HK-2 (cell line): Measurements from ENCODE around the gene DNAJB14.

Experiments
- DNase-seq: peaks from one replicate; pipeline ENCODE4 v3.0.0-alpha.2; 2018; ENCODE audit not compliant: unreplicated experiment

Gene DNAJB14

GRCh38 chr4:99945718-99946355, 581 bp downstream of the DNAJB14 start:
- DNase-seq, result no peak

DNA sequence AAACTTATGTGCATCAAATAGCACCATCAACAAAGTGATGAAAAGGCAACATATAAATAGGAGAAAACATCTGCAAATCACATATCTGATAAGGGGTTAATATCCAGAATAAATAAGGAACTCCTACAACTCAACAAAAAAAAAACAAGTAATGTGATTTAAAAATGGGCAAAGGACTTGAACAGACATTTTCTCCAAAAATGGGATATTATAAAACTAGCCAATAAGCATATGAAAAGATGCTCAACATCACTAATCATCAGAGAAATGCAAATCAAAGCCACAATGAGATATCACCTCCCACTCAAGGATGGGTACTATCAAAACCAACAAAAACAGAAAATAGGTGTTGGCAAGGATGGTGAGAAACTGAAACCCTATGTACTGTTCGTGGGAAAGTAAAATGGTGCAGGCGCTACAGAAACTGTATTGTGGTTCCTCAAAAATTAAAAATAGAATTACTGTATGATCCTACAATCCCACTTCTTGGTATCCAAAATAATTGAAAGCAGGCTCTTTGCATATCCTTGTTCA, 2.4 kb downstream of the DNAJB14 start:
- no peak for DNase-seq

GRCh38 chr4:99938243-99938753, 8.1 kb downstream of the DNAJB14 start:
- DNase-seq, result no peak

DNA sequence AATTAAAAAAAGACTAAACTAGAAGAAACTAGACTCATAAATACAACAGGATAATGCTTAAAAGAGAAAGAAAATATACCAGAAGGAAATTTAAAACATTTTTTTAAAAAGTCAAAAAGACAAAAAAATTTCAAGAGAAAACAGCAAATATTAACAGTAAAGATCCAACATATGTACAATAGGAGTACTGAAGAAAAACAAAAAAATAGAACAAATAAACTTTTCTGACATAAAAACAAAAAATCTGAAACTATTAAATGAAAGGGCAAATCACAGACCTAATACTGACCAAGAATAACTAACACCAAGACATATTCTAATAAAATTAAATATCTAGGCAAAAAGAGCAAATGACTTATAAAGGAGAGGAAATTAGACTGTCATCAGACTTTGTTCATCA, 11.5 kb downstream of the DNAJB14 start:
- DNase-seq, result no peak

- DNase-seq, result no peak
These were observed 18.9 kb downstream of the DNAJB14 start for GRCh38 chr4:99927566-99927965.

DNA sequence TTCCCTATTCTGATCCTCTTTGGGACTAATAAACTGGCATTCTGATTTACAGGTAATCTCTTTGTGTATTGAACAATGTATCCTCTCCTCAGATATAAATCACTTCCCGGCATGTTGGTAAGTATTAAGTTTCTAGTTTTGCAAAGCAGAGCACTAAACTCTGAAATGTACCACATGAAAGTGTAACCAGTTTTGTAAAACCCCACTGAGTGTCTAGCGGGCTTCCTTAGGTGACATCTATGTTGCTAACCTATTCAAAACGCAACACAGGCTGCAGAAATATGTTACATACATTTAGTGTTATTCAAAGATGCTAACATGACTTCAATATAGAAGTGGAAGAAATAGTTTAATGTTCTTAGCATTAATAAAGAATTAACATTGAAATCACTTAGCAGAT, 25.2 kb downstream of the DNAJB14 start:
- DNase-seq, result no peak

DNA sequence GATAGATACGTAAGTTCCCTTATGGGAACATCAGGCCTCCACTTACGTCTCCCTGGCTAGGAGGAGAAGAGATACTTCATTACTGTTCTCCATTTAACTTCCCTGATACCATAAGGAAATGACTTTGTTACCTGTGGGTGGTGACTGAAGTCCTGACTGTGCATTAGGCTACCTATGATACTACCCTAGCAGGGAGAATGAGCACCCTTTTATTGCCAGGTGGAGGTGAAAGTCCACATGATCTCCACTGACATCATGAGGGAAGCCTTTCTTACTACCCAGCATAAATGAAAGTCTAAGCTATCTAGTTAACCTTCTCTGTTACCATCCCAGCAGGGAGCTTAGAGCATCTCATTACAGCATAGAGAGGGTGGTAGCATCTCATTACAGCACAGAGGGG, 27.8 kb downstream of the DNAJB14 start:
- DNase-seq, result no peak

GRCh38 chr4:99917575-99917974, 28.8 kb downstream of the DNAJB14 start:
- no peak for DNase-seq

DNA sequence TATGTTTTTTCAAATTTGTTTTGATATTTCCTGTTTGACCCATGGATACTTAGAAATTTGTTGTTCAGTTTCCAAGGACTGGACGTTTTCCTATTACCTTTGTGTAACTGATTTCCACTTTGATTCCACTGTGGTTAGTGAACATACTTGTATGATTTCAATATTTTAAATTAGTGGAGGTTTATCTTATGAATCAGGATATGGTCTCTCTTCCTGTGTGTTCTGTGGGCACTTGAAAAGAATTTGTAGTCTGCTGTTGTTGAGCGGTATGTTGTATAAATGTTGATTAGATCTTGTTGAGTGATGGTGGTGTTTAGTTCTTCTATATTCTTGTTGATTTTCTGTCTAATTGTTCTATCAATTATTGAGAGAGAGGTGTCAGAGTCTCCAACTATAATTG, 31.0 kb downstream of the DNAJB14 start:
- no peak for DNase-seq

- no peak for DNase-seq
These were observed 51.4 kb downstream of the DNAJB14 start for GRCh38 chr4:99894998-99895397.

GRCh38 chr4:99894161-99894997, 52.0 kb downstream of the DNAJB14 start, which contains the start of gene LAMTOR3:
TSS of gene LAMTOR3 (minus strand) at chr4:99894427. CDS start at chr4:99893963, 464 bp downstream.
- peak; percentile 89 for DNase-seq

DNA sequence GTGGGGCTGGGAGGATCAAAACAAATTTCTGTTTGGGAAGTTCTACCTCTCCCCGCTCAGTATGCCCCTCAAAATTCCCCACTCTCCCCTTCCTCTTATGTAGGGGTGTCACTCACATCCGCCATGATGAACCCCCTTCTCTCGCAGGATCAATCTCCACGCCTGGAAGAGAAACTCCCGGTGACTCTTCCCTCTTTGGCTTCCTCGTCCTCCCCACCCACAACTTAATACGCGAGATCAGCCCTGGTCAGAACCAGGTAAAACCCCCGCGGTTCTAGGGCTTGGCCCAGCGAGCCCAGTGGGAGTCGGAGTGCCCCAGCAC, 52.6 kb downstream of the DNAJB14 start:
- DNase-seq, result no peak

DNA sequence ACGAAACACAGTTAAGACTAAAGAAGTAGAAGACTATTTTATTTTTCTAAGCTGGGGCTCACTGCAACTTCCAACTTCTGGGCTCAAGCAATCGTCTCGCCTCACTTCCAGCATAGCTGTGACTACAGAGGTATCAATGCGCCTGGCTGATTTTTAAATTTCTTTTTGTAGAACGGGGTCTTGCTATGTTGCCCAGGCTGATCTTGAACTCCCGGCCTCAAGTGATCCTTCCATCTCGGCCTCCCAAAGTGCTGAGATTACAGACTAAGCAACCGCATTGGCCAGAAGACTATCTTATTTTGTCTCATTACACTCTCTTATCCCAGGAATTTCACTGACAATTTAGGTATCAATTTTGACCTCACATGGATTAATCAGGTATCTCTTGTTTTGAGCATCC, 53.4 kb downstream of the DNAJB14 start:
- no peak for DNase-seq

DNA sequence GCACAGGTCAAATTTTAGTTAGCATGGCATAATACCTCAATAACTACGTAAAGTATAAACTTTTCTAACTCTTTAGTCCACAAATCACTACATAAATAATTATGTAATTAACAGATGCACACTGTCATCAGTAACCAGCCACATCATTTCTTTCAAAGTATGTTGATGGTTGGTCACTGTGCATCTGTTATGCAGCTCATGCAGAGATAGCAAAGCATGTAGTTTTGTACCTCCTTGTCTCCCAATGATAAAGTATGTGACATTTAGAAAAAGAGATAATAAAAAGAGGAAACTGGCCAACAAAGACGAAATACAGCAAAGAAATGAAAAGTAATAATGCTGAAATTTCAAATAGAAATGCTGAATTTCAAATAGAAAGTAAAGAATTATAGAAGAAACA, 55.1 kb downstream of the DNAJB14 start:
- no peak for DNase-seq

DNA sequence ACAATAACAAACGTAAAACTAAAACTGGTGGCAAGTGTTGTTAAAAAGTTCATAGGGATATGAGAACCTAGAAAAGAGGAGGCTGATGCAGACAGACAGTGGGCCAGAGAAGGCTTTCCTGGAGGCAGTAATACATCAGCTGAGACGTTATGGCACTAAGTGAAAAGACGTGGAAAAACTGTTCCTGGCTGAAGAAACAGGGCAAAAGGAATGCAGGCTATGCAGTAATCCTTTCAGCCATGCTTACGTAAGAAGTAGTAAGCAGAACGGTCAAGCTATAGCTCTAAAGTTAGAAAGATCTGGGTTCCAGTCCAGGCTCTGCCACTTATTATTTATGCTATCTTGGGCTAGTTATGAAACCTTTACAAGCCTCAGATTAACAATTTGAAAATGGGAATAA, 58.6 kb downstream of the DNAJB14 start:
- no peak for DNase-seq

DNA sequence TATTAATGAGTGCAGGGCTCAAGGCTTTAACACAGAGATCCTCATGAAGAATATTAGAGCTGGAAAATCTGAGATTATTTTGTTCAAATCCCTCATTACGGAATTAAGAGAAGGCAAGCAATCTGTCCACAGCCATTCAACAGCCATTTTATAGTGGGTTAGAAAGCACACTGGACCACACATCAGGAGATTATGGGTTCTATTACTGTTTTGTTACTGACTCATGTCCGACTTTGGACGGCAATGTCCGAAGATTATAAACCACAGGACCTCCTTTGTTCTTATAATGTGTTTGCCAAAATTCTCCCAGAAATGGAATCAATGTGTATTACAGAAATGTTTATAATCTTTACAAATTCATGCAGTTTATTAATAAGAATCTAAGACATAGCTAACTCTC, 60.3 kb downstream of the DNAJB14 start:
- no peak for DNase-seq

- DNase-seq, result no peak
These were observed 60.7 kb downstream of the DNAJB14 start for GRCh38 chr4:99885687-99886086.

GRCh38 chr4:99885063-99885664, 61.3 kb downstream of the DNAJB14 start:
- no peak for DNase-seq

DNA sequence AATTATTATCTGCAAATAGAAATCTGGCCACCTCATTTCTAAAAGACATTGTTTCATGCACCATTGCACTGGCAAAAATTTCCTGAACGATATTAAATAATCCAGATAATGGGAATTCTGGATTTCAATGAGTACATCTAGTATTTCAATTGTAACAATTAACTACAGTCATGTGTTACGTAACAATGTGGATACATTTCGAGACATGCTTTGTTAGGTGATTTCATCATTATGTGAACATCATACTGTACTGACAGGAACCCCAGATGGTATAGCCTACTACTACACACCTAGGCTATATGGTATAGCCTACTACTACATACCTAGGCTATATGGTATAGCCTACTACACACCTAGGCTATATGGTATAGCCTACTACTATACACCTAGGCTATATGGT, 67.0 kb downstream of the DNAJB14 start:
- no peak for DNase-seq

- DNase-seq, result no peak
These were observed 67.8 kb downstream of the DNAJB14 start for GRCh38 chr4:99878604-99879003.

DNA sequence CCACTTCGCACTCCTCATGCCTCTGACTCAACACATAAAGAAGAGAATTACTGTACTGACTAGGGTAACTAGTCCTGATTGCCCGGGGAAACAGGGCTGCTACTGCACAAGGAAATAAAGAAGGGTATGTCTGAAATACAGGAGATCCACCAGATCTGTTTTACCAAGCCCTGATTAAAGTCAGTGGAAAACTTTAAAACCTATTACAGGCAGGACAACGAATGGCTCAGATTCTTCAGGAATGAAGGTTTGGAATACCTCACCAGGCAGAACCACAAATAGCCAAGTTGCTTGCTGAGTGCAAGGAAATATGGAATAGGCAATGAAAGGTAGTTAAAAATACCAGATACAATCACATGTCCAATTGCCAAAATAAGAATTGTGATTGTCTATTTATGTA, 69.5 kb downstream of the DNAJB14 start:
- no peak for DNase-seq

DNA sequence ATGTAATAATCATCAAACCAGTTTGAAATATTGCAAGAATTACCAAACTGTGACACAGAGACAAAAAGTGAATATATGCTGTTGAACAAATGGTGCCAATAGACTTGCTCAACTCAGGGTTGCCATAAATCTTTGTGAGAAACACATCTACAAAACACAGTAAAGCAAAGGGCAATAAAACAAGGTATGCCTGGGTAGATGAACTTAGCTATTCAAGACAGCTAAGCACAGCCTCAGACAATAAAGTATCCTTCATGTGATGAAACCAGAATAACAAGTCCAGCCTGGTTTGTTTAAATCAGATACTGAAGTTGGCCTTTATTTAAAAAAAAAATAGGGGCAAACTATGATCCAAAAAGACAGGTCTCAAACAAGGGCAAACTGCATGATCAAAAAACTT, 71.3 kb downstream of the DNAJB14 start:
- DNase-seq, result no peak

DNA sequence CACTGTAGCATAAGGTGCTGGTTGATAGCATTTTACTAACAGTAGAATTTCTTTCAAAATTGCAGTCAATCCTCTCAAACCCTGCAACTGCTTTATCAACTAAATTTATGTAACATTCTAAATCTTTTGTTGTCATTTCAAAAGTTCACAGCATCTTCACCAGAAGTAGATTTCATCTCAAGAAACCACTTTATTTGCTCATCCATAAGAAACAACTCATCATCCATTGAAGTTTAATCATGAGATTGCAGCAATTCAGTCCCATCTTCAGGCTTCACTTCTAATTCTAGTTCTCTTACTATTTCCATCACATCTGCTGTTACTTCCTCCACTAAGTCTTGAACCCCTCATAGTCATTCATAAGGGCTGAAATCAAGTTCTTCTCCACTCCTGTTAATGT, 73.8 kb downstream of the DNAJB14 start:
- no peak for DNase-seq
